Stimulated activated CD4-positive, alpha-beta T cell treated with anti-CD3 and anti-CD28 coated beads, Interleukin-2, amount 100 ng/mL, for 4 hours (primary cell): ENCODE results near the gene COL15A1.

Source experiments
- DNase-seq: peaks from one replicate; pipeline ENCODE4 v3.0.0-alpha.2; 2020; ENCODE audit warnings: low read depth

The COL15A1 gene

DNA sequence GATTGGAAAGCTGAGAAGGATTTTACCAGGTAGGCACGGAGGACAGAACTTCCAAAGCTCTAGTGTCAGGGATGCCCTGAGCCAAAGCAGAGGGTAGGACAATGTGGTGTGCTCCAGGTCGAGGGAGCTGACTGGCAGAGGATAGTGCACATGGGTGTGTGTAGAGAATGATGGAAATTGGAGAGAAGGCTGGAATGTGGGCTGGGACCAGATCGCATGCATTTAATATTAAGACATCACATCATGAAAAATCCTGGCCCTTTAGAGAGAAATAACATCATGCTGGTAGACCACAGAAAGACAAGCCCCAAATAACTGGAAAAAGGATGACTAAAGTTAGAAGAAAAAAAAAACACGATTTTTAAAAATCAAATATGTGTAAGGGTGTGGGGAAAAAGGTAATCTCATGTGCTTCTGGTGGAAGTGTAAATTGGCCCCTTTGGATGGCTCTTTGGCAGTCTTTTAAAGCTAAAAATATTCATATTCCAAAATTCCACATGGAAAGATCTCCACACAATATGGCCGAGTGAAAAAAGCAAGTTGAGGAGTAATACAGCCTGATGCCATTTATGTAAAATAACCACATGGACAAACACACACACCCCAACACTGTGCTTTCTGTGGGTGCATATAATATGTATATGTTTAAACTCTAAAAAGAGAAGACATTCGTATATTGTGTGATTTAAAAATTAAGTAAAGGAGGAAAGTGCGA lies 94.2 kb downstream of the COL15A1 start:
- no peak for DNase-seq

DNA sequence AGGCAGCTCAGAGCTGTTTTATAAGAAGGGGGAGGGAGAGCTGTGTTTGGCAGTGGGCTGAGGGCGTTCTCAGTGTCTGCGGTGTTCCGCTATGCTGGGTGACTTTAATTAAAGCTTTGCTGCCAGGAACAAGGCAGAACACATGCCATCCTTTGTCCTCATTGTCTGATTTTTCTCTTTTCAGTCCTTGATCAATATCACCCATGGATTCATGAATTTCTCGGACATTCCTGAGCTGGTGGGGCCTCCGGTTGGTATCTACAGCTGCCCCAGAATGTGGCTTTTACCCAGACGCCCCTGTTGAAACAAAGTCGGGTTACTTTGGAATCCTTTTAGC lies 94.7 kb downstream of the COL15A1 start:
- no peak for DNase-seq

DNA sequence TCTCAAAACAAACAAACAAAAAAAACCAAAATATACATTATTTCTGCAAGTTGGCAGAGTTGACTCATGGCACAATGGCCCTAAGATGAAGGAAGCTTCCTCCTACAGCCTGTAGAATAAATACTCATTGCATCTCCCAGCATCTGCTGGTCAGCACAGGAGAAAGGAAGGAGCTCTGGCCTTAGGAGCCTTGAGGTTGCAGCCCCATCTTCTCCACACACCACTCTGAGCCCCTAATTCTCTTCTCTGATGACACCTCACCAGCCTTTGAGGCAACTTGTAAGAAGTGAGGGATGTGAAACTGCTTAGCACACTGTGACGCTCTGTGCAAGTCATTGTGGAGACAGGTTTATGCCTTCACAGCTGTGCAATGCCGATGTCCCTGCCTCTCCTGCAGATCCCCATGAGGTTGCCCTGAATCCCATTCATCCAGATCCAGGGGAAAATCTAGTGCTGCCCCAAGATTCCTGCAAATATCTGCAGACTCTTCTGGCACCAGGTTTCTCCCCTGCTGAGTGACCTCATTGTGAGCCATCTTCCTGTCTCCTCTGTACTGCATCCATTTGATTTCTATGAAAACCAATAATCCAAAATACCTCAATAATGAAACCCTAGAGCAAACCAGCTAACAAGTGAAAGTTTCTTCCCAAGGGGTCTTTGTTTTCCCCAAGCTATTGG lies 95.9 kb downstream of the COL15A1 start:
- DNase-seq, result no peak

GRCh38 chr9:99040251-99040900 lies 96.7 kb downstream of the COL15A1 start:
- DNase-seq, result no peak

- DNase-seq, result no peak
These were observed 97.3 kb downstream of the COL15A1 start for GRCh38 chr9:99040911-99041582.

GRCh38 chr9:99041618-99042017 lies 97.9 kb downstream of the COL15A1 start:
- no peak for DNase-seq

DNA sequence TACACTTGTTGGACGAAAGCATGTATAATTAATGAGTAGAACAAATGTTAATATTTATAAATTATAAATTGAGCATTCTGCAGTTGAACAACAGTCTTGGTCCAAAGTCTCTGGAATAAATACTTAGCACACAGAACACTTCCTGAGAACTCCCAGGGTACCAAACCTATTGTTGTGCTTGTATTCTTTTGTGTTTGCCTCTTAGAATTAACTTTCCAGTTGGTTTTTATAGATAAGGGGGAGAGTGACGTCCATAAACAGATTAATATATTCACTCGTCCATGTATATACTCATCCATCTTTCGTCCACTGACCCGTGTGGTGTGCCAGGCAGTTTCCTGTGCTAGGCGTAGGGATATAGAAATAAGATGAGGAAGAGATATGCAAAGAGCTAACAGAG lies 98.9 kb downstream of the COL15A1 start:
- no peak for DNase-seq

DNA sequence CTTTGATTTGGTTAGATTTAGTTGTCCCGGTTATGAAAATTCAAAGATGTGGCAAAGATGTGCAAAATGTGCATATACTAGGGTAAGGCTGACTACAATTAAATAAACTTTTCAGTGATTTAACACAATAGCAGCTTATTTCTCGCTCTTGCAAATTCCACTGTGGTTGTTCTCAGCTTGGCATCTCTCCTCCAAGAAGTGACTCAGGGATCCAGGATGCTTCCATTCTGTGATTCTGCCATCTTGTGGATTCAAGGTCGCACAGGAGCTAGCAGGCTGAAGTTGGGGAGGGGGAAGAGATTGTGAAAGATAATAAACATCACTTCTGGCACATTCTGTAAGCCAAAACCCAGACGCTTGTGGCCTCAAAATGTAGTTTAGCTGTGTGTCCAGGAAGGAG lies 101.1 kb downstream of the COL15A1 start:
- no peak for DNase-seq

- no peak for DNase-seq
These were observed 102.4 kb downstream of the COL15A1 start for GRCh38 chr9:99046068-99046467.

DNA sequence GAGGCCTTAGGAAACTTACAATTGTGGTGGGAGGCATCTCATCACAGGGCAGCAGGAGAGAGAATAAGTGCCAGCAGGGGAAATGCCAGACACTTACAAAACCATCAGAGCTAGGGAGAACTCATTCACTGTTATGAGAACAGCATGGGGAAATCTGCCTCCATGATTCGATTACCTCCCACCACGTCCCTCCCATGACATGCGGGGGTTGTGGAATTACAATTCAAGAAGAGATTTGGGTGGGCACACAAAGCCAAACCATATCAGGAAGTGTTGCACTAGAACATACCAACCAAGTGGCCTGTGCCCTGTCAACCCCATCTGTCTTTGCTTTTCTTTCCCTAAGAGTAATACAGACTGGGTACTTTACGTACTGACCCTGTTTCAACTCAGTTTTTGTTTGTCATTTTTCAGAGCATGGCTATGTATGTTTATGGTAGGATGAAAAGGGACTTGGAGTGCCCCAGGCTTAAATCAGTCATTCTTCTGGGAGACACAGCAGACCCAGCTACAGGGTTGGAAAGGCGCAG lies 102.9 kb downstream of the COL15A1 start:
- DNase-seq, result no peak

- DNase-seq, result no peak
These were observed 105.5 kb downstream of the COL15A1 start for GRCh38 chr9:99049228-99049627.

- DNase-seq, result no peak
These were observed 105.9 kb downstream of the COL15A1 start for GRCh38 chr9:99049641-99050040.

DNA sequence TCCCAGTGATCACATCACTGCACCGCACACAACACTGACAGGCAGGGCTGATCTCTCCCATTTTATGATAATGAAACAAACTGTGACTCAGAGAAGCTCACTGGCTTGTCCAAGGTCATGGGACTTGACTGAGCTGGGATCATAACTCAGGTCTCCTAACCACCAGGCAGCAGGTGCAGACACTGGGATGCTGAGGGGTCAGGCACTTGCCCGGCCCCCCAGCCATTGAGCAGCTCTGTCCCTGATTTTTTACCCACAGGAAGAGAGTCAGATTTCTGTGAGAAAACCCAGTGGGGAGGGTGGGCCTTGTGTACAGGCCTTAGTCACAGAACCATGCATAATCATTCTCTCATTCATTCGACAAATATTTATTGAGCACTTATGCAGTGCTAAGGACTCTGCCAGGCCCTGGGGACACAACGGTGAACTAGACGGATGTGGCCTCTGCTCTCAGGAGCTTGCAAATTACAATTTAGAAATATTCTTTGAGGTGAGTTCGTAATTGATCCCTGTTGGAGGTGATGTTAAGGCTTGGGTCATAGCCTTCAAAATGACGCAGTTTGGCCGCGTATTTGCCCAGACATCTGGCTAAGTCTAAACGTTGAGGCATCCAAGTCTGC lies 106.7 kb downstream of the COL15A1 start:
- DNase-seq, result no peak

- no peak for DNase-seq
These were observed 107.2 kb downstream of the COL15A1 start for GRCh38 chr9:99050924-99051323.

DNA sequence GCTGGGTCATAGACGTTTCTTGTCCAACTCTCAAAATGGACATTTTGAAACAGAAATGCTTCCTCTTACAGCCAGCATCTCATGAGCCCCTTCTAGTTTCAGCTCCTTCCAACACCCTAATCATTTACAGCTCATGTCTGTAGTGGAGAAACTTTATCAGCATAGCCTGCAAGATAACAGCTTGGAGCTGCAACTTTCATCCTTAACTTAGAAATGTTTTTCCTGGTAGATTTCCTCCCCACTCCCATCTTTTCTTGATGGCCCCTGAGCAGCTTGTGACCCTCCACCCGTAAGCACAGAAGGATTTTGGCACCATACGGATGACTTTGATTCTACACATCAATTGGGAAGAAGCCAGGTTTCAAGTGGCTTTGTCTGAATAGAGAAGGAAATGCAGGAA lies 107.7 kb downstream of the COL15A1 start:
- no peak for DNase-seq

- no peak for DNase-seq
These were observed 108.1 kb downstream of the COL15A1 start for GRCh38 chr9:99051851-99052250.

- DNase-seq, result no peak
These were observed 109.4 kb downstream of the COL15A1 start for GRCh38 chr9:99052815-99053715.

- DNase-seq, result no peak
These were observed 110.9 kb downstream of the COL15A1 start for GRCh38 chr9:99054581-99054980.

- no peak for DNase-seq
These were observed 111.7 kb downstream of the COL15A1 start for GRCh38 chr9:99055384-99055783.

DNA sequence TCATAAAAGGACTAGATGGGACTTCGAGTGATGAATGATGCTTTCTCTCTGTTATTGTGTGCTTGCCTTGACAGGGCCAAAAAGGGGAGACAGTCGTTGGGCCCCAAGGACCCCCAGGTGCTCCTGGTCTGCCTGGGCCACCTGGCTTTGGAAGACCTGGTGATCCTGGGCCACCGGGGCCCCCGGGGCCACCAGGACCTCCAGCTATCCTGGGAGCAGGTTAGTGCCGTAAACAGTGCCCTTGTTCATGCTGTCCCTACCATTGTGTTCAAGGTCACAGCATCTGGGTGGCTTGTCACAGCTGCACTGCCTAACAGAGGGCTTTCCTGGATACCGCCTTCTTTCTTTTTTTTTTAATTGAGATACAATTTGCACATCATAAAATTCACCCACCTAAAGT lies 112.5 kb downstream of the COL15A1 start:
- DNase-seq, result no peak
